SK-N-SH (cell line): ENCODE data around the gene INIP. TPM values are rescaled to one million over a fixed set of nuclear protein-coding genes. Genes with fewer than 3 reads are reported as not detected.
A peak's percentile ranks its signal among the peaks of the same experiment; 100 is the strongest.

Source experiments
- CTCF ChIA-PET: fragments of 300-600, 350-600 bp; formaldehyde crosslinking; extraction: SDS; loops from one replicate; lab custom pipeline; 2021; lab: Yijun Ruan, JAX
- POLR2A ChIA-PET: fragments of 350-600 bp; sonication (Branson Sonifier 250); formaldehyde crosslinking; extraction: SDS; loops from one replicate; lab custom pipeline; 2020; ENCODE audit warnings: antibody characterized with exemption, inconsistent platforms; lab: Yijun Ruan, JAX
- DNase-seq: peaks from one replicate; pipeline ENCODE4 v3.0.0; 2012
- H2AFZ ChIP-seq: fragments of 200-600 bp; sonication (generic); 2 replicates; pipeline ENCODE4 v1.8.1; 2016; ENCODE audit warnings: antibody characterized with exemption, mild to moderate bottlenecking, low read depth
- H3F3A ChIP-seq: fragments of 200-600 bp; sonication (generic); replicated peaks from 2 replicates; pipeline ENCODE3; 2016; ENCODE audit warnings: antibody characterized with exemption, mild to moderate bottlenecking; ENCODE audit not compliant: insufficient read depth
- H3K27ac ChIP-seq, 2 experiments: fragments of 200-500 bp in 1 of 2; fragments of 200-600 bp in 1 of 2; sonication (Bioruptor generic) in 1 of 2; sonication (generic), shearing (Covaris generic) in 1 of 2; 2 replicates each; pipeline versions ENCODE4 v1.5.1 to v1.6.1; 2014 to 2016; ENCODE audit warnings: low read depth in 2 of 2, inconsistent platforms in 1 of 2, low read length in 1 of 2, mild to moderate bottlenecking in 1 of 2, mixed read lengths in 1 of 2
- H3K27me3 ChIP-seq: fragments of 200-600 bp; sonication (generic), shearing (Covaris generic); 2 replicates; pipeline ENCODE4 v1.6.1; 2016; ENCODE audit warnings: mixed run types; ENCODE audit not compliant: insufficient read depth
- H3K36me3 ChIP-seq, 2 experiments: fragments of 200-500 bp in 1 of 2; fragments of 200-600 bp in 1 of 2; sonication (Bioruptor generic) in 1 of 2; sonication (generic) in 1 of 2; replicated peaks in 1 of 2; 2 replicates each; pipeline versions ENCODE3 to v1.5.1; 2014 to 2016; ENCODE audit warnings: low read length in 1 of 2, mild to moderate bottlenecking in 1 of 2; ENCODE audit not compliant: insufficient read depth in 2 of 2, control insufficient read depth in 1 of 2
- H3K4me1 ChIP-seq, 2 experiments: fragments of 200-500 bp in 1 of 2; fragments of 200-600 bp in 1 of 2; sonication (Bioruptor generic) in 1 of 2; sonication (generic), shearing (Covaris generic) in 1 of 2; 2 replicates each; pipeline versions ENCODE4 v1.5.1 to v1.6.1; 2014 to 2016; ENCODE audit warnings: low read depth in 1 of 2, low read length in 1 of 2, mixed run types in 1 of 2; ENCODE audit not compliant: insufficient read depth in 2 of 2, control insufficient read depth in 1 of 2
- H3K4me2 ChIP-seq: fragments of 200-600 bp; sonication (generic), shearing (Covaris generic); 2 replicates; pipeline ENCODE4 v1.6.1; 2017; ENCODE audit warnings: mixed run types
- H3K4me3 ChIP-seq, 2 experiments: fragments of 200-500 bp in 1 of 2; fragments of 200-600 bp in 1 of 2; sonication (Bioruptor generic) in 1 of 2; sonication (generic), shearing (Covaris generic) in 1 of 2; 2 replicates each; pipeline versions ENCODE4 v1.5.1 to v1.8.1; 2014 to 2016; ENCODE audit warnings: low read depth in 2 of 2, inconsistent platforms in 1 of 2, low read length in 1 of 2, mild to moderate bottlenecking in 1 of 2, mixed read lengths in 1 of 2, moderate library complexity in 1 of 2
- H3K79me2 ChIP-seq: fragments of 200-600 bp; sonication (generic); 2 replicates; pipeline ENCODE4 v1.8.1; 2017; ENCODE audit warnings: mild to moderate bottlenecking; ENCODE audit not compliant: insufficient read depth
- H3K9ac ChIP-seq: fragments of 200-600 bp; sonication (generic); 2 replicates; pipeline ENCODE4 v1.6.1; 2017; ENCODE audit warnings: mixed run types
- H3K9me2 ChIP-seq: fragments of 200-600 bp; sonication (generic); 2 replicates; pipeline ENCODE4 v1.6.1; 2017; ENCODE audit warnings: mixed run types
- H3K9me3 ChIP-seq: fragments of 200-600 bp; sonication (generic); 2 replicates; pipeline ENCODE4 v1.6.1; 2017; ENCODE audit warnings: mixed run types, mild to moderate bottlenecking, moderate library complexity
- H4K20me1 ChIP-seq: fragments of 200-600 bp; sonication (generic); 2 replicates; pipeline ENCODE4 v1.6.1; 2017; ENCODE audit warnings: mild to moderate bottlenecking, mixed run types; ENCODE audit not compliant: insufficient read depth
- CHD2 ChIP-seq: fragments of 150-350 bp; IDR thresholded peaks from 2 replicates; pipeline ENCODE4 v1.6.1; 2018; ENCODE audit warnings: low read length; ENCODE audit not compliant: partially characterized antibody
- CTCF ChIP-seq: fragments of 200-600 bp; sonication (generic); IDR thresholded peaks from 2 replicates; pipeline ENCODE4 v1.6.1; 2017; ENCODE audit warnings: antibody characterized with exemption, mild to moderate bottlenecking, moderate library complexity
- ELF1 ChIP-seq: IDR thresholded peaks from 2 replicates; pipeline ENCODE4 v1.4.0; 2012
- EP300 ChIP-seq, 2 experiments: IDR thresholded peaks; 2 replicates each; pipeline versions ENCODE4 v1.4.0 to v1.6.1; 2012; ENCODE audit warnings: borderline replicate concordance in 1 of 2, low read depth in 1 of 2, low read length in 1 of 2
- EZH2phosphoT487 ChIP-seq: fragments of 200-600 bp; sonication (generic); IDR thresholded peaks from 2 replicates; pipeline ENCODE4 v1.6.1; 2017; ENCODE audit warnings: low read depth, mixed run types, mild to moderate bottlenecking, antibody characterized with exemption, moderate library complexity, borderline replicate concordance
- FOXJ3 ChIP-seq: sonication (generic); formaldehyde crosslinking; IDR thresholded peaks from 2 replicates; pipeline ENCODE4 v1.5.1; 2020; ENCODE audit warnings: mild to moderate bottlenecking, missing genetic modification reagents
- GATA2 ChIP-seq: sonication (generic); formaldehyde crosslinking; IDR thresholded peaks from 2 replicates; pipeline ENCODE4 v1.5.0; 2020; ENCODE audit warnings: mild to moderate bottlenecking, missing genetic modification reagents
- IRF3 ChIP-seq: fragments of 150-350 bp; IDR thresholded peaks from 2 replicates; pipeline ENCODE4 v1.6.1; 2016; ENCODE audit warnings: mild to moderate bottlenecking, low read depth, low read length
- MAX ChIP-seq: IDR thresholded peaks from 2 replicates; pipeline ENCODE4 v1.4.0; 2012; ENCODE audit warnings: low read depth
- POLR2AphosphoS5 ChIP-seq: IDR thresholded peaks from 2 replicates; pipeline ENCODE4 v1.6.1; 2012; ENCODE audit warnings: low read depth, low read length
- RFX5 ChIP-seq: IDR thresholded peaks from 2 replicates; pipeline ENCODE4 v1.6.1; 2012; ENCODE audit warnings: mild to moderate bottlenecking, improper control_type of control experiment, low read length
- RXRA ChIP-seq: IDR thresholded peaks from 2 replicates; pipeline ENCODE4 v1.4.0; 2012; ENCODE audit warnings: low read depth, mild to moderate bottlenecking, borderline replicate concordance
- TAF1 ChIP-seq: IDR thresholded peaks from 2 replicates; pipeline ENCODE4 v1.6.1; 2012; ENCODE audit warnings: low read depth, mild to moderate bottlenecking, low read length, moderate library complexity, borderline replicate concordance
- TCF12 ChIP-seq: IDR thresholded peaks from 2 replicates; pipeline ENCODE4 v1.4.0; 2012
- USF1 ChIP-seq: IDR thresholded peaks from 2 replicates; pipeline ENCODE4 v1.4.0; 2012; ENCODE audit warnings: low read depth, borderline replicate concordance
- WGBS: methylation state at CpG from one replicate; pipeline ENCODE4 v1.1.6; 2017; ENCODE audit warnings: low lambda C conversion rate; 5-methylcytosine and 5-hydroxymethylcytosine counted together
- polyA plus RNA-seq, 3 experiments: library from polyadenylated mRNA; depleted of rRNA; stranded (reverse); fragments of >200 nt; gene quantifications; 2 replicates each; pipeline ENCODE4 v1.2.3, GENCODE V29; 2012

INIP gene
- polyA plus RNA-seq, 1 of the 3 experiments (the other 2 are of a cell fraction) = 7.9 TPM

GRCh38 chr9:112734892-112735291 is 17.0 kb upstream of the INIP start (continued):
- TF ChIP-seq POLR2AphosphoS5 = no peak
- TF ChIP-seq MAX = no peak
- no peak for TF ChIP-seq CTCF

GRCh38 chr9:112731971-112732370 is 14.1 kb upstream of the INIP start:
- Histone ChIP-seq H3K9ac (no peak overlapping the region), H3K4me3 (no peak overlapping the region), H4K20me1 (no peaks in the 10 kb centered on the region), H3K36me3 (no peaks in the 10 kb centered on the region), H3K9me3 (no peaks in the 10 kb centered on the region), H2AFZ (0 out of 2 replicates have a peak overlapping the region, but pooled peaks have one; percentile 6), H3K9me2 (no peaks in the 10 kb centered on the region), H3K4me2 (no peak overlapping the region), H3K79me2 (no peaks in the 10 kb centered on the region), H3K27ac (no peak overlapping the region), H3K4me1 (no peaks in the 10 kb centered on the region), H3F3A (no peaks in the 10 kb centered on the region), H3K27me3 (no peaks in the 10 kb centered on the region)
- 75% methylated on average over 7 of the region's 7 CpGs for WGBS
- ChIA-PET POLR2A (no interaction called here), CTCF (no interaction called here)
- no peak for DNase-seq
- TF ChIP-seq TAF1 = no peak
- no peak for TF ChIP-seq USF1
- TF ChIP-seq EP300 (IDR thresholded peaks at IDR 0.05; ENCODE audit: borderline replicate concordance in 1 of 2, low read depth in 1 of 2, low read length in 1 of 2) = no peak
- no peak for TF ChIP-seq RFX5
- no peak for TF ChIP-seq TCF12
- TF ChIP-seq FOXJ3 (CRISPR knock-in tag) = no peak
- TF ChIP-seq RXRA = no peak
- TF ChIP-seq CHD2 = no peak
- TF ChIP-seq GATA2 (CRISPR knock-in tag) = no peak
- no peak for TF ChIP-seq EZH2phosphoT487
- TF ChIP-seq IRF3 = no peak
- TF ChIP-seq ELF1 = no peak
- TF ChIP-seq, all 33 proteins: peak for 0
